Urothelium cell line (cell line): Measurements from ENCODE around the gene GNG7.
A peak's percentile ranks its signal among the peaks of the same experiment; 100 is the strongest.
"Not testable (repeated sequence)": the region's sequence is repeated elsewhere in the genome, so short reads cannot be mapped to it uniquely, and the experiment has no call there.

Source experiments
- DNase-seq: peaks from one replicate; pipeline ENCODE4 v3.0.0; 2011; ENCODE audit warnings: low spot score, mixed read lengths
- FAIRE-seq: peaks from 2 replicates; lab custom pipeline; 2011; peaks lifted over from hg19 to GRCh38; lab: Jason Lieb, UNC

The GNG7 gene

DNA sequence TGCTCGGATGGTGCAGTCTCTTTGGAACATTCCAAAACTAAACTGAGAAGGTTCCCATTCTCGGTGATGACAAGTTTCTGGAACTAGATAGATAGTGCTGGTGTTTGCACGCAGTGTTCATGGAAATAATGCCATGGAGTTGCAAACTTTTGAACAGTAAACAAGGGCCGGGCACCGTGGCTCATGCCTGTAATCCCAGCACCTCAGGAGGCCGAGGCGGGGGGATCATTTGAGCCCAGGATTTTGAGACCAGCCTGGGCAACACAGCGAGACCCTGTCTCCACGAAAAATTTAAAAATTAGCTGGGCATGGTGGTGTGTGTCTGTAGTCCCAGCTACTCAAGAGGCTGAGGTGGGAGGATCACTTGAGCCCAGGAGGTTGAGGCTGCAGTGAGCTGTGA is 95.7 kb downstream of the GNG7 start:
- not testable (repeated sequence) for DNase-seq, FAIRE-seq

DNA sequence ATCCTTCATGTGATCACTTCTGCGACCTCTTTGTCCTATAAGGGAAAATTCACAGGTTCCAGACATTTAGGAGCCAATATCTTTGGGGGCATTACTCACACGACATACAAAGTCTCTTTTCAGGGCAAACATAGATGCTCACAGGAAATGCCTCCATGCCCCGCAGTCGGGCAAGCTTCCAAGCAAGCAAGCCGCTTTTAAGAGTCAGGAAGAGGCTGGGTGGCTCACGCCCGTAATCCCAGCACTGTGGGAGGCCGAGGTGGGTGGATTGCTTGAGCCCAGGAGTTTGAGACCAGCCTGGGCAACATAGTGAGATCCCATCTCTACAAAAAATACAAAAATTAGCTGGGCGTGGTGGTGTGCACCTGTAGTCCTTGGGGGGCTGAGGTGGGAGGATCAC is 96.6 kb downstream of the GNG7 start:
- FAIRE-seq: not testable (repeated sequence)
- DNase-seq: peak; percentile 23

GRCh38 chr19:2604747-2605329 is 97.7 kb downstream of the GNG7 start:
- FAIRE-seq: no peak
- no peak for DNase-seq

DNA sequence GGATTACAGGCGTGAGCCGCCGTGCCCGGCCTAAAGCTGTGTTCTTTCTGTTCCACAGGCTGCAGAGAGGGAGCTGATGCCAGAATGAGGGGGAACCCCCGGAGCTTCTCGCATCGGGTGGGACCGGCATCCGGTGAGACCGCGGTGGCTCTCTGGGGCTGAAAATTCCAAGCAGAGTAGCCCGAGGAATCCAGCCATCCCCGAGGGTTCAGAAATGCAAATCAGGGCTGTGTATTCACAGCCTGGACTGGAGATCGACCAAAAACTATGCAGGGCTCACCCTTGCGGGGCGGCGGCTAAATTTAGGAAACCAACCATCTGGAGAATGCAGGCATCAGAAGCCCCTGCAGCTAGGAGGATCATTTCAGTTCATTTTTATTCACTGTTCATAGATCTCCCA is 99.2 kb downstream of the GNG7 start:
- no peak for FAIRE-seq
- DNase-seq: no peak

DNA sequence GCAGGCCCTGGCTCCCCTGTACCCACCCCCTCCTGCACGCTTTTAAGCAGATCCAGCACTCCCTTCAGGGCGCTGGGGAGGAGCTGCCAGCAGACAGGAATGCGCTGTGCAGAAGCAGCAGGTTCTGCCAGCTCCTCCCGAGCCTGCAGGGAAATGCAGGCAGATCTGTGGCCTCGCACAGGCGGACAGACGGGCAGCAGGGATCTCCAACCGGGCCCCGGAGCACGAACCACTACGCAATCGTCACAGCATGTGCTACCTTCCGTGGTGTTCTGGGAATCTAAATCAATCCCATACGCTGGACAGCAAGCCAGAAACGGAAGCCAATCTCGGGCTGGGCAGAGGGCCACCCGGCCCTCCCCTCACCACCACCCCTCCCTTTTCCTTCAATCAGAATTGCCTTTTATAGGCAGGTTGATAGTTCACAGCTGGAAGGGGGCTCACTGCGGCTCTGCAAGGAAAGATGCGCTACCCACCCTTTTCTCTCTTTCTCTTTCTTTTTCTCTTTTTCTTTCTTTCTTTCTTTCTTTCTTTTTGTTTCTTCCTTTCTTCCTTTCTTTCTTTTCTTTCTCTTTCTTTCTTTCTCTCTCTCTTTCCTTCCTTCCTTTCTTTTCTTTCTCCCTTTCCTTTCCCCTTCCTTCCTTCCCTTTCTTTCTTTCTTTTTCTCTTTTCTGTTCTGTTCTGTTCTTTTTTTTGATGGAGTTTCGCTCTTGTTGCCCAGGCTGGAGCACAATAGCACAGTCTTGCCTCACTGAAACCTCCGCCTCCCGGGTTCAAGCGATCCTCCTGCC is 99.9 kb downstream of the GNG7 start:
- DNase-seq (no peak), FAIRE-seq (no peak)

- no peak for FAIRE-seq
Observed at GRCh38 chr19:2600914-2601870, 101.3 kb downstream of the GNG7 start.

DNA sequence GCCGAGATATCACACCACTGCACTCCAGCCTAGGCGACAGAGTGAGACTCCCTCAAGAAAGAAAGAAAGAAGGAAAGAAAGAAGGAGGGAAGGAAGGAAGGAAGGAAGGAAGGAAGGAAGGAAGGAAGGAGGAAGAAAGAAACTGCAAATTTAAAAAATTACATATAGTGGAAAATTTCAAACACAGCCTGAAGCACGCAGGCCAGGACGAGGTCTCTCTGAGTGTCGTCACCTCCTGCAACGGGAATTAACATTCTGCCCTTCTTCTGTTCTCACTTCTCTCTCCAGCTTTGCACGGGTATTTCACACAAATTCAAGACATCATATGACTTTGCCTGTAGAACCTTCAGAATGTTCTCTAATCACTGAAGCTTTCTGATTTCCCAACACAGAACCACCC is 108.2 kb downstream of the GNG7 start:
- no peak for DNase-seq
- FAIRE-seq: no peak

More at GRCh38 chr19:2600914-2601870, 101.3 kb downstream of the GNG7 start:
- DNase-seq: no peak

DNA sequence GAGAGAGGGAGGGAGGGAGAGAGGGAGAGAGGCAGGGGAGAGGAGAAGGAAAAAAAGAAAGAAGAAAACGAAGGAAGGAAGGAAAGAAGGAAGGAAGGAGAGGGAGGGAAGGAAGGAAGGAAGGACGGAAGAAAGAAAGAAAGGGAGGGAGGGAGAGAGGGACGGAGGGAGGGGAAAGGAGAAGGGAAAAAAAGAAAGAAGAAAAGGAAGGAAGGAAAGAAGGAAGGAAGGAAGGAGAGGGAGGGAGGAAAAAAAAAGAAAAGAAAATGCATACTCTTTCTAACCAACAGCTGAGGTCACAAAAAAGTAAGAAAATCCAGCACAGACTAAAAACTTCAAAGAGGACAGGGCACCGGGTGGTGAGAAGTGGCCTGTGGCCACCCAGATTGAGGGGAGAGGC is 109.7 kb downstream of the GNG7 start:
- DNase-seq: no peak
- FAIRE-seq: no peak

DNA sequence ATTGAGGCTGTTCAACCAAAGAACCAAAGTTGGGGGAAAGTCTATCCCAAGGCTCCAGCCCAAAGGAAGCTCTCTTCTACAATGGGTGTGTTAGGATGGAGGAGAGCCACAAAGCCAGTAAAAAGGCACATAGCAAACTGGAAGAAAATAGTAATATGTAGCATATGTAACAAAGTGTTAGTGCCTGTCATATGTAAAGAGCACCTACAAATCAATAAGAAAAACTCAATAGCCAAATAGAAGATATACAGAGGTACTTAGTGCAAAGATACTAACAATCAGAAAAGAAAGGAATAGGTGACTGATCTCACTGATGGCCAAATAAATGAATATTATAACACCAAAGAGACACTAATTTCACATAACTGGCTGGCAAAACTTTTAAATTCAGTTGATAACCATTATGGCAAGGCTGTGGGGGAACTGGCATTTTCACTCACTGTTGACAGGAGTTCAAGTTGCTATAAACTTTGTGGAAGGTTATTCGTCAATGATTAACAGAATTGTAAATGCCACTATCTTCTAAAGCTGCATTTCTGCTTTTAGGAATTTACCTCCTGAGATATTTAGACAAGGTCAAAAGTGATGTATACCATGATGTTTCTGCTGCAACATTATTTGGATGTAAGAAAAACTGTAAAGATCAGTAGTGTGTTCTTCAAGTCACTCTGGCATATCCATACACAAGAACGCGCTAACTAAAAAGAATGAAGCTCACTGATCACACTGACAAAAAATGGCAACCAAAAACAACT is 110.8 kb downstream of the GNG7 start:
- DNase-seq: no peak
- FAIRE-seq: no peak

GRCh38 chr19:2590630-2591399 is 111.7 kb downstream of the GNG7 start:
- FAIRE-seq (no peak), DNase-seq (no peak)

DNA sequence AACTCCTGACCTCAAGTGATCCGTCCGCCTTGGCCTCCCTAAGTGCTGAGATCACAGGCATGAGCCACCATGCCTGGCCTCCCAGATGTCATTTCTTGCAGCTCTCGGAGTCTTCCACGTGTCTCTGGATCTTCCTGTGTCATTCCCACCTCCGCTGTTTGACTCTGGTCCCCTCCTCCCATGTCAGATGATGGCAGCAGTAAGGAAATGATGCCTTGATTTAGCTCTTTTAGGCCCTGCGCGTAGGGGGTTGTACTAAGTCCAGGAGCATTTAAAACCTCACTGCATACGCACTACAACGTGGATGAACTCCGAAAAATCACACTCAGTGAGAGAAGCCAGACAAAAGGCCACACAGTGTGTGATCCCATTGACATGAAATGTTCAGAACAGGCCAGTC is 113.1 kb downstream of the GNG7 start:
- DNase-seq: no peak
- no peak for FAIRE-seq

DNA sequence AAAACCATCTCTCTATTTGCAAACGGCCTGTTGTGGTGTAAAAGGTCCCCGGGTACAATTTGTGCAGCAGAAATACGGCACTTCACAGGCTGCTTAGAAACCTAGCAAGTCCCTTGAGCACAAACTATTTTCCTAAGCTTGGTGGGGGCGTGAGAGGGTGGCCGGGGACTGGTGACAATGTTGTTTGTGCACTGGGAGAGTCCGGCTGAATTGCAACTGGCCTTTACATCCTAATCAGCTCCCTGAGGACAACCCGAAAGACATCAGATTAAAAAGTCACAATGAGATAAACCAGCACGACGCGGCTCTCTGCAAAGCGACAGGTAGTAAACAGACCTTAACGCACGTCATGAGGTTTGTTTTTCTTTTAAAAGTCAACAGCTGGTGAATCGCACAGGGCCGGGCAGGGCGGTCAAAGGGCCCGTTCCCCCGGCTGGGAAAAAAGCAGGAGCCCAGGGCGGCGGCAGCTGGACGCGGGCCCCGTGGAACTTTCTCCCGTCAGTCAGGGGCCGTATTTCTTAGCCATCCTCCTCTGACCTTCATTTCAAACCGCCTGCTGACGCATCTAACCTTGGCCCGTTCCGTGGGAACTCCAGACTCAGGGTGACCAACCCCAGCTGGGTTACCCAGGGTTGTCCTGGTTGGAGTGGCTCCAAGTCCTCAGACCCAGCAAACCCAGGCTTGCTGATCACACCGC is 114.3 kb downstream of the GNG7 start:
- FAIRE-seq (no peak), DNase-seq (no peak)

- DNase-seq (peak; percentile 45), FAIRE-seq (no peak)
Observed at GRCh38 chr19:2587001-2587719, 115.3 kb downstream of the GNG7 start.

- FAIRE-seq (no peak), DNase-seq (no peak)
Observed at GRCh38 chr19:2586196-2586595, 116.3 kb downstream of the GNG7 start.

DNA sequence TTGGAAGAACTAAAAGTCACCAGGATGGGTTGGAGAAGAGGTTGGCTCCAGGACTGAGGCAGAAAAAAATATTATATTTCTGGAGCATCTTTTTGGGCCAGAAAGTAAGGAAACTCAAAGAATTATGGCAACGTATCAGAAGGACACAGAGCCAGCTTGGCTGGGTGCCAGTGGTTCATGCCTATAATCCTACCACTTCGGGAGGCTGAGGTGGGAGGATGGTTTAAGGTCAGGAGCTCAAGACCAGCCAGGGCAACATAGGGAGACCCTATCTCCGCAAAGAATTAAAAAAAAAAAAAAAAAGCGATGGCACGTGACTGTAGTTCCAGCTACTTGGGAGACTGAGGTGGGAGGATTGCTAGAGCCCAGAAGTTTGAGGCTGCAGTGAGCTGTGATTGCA is 118.5 kb downstream of the GNG7 start:
- FAIRE-seq (no peak), DNase-seq (no peak)

- DNase-seq (no peak), FAIRE-seq (no peak)
Observed at GRCh38 chr19:2582984-2583956, 119.2 kb downstream of the GNG7 start.

DNA sequence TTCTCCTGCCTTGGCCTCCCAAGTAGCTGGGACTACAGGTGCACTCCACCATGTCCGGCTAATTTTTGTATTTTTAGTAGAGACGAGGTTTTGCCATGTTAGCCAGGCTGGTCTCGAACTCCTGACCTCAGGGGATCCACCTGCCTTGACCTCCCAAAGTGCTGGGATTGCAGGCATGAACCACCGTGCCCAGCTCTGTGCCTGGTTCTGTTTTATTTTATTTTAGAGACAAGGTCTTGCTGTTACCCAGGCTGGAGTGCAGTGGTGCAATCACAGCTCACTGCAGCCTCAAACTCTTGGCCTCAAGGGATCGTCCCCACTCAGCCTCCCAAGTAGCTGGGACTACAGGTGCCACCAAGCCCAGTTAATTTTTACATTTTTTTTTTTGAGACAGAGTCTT is 122.1 kb downstream of the GNG7 start:
- FAIRE-seq, DNase-seq: not testable (repeated sequence)
